ENCODE results near the gene CHST6. TPM values are rescaled to one million over a fixed set of nuclear protein-coding genes. Genes with fewer than 3 reads are reported as not detected.
"Not testable (repeated sequence)": the region's sequence is repeated elsewhere in the genome, so short reads cannot be mapped to it uniquely, and the experiment has no call there.

CHST6 gene
- total and polyA plus RNA-seq, 2 donors (not counting 1 experiment from before 2014, with no cell fraction given) = 0.17 TPM; not detected in 1

GRCh38 chr16:75501359-75501758 lies 6.1 kb upstream of the CHST6 start:
- TF ChIP-seq CTCF (IDR thresholded peaks at IDR 0.05) (no peak), EZH2 (IDR thresholded peaks at IDR 0.05; ENCODE audit: borderline replicate concordance, insufficient read depth, low read depth, low read length, poor library complexity, severe bottlenecking) (no peak)
- peaks cover 0 to 2% (median under 1%) of the 10 kb centered on the region in 4 experiments for H3K27me3 ChIP-seq (replicated peaks in 1 of 4; ENCODE audit: control extremely low read depth in 1 of 4, control insufficient read depth in 3 of 4, insufficient read depth in 4 of 4, low read length in 3 of 4)
- H4K20me1 ChIP-seq (ENCODE audit: control insufficient read depth, insufficient read depth, low read length, poor library complexity, severe bottlenecking) = no peaks in the 10 kb centered on the region
- intact Hi-C loops (cut with micrococcal nuclease) = no loop called here
- H2AFZ ChIP-seq (ENCODE audit: insufficient read depth, low read depth, low read length, poor library complexity, severe bottlenecking) = no peak overlapping the region
- no peaks in the 10 kb centered on the region for H3K36me3 ChIP-seq (replicated peaks in 1 of 2; ENCODE audit: control extremely low read depth in 1 of 2, control insufficient read depth in 1 of 2, extremely low read depth in 1 of 2, insufficient read depth in 2 of 2, low read length in 1 of 2)
- H3K9me3 ChIP-seq (ENCODE audit: control extremely low read depth in 1 of 3, control insufficient read depth in 2 of 3, insufficient read depth in 1 of 3, low read length in 2 of 3) = no peaks in the 10 kb centered on the region
- Mint-ChIP-seq H3K9me3 (ENCODE audit: insufficient read depth) (no peaks in the 10 kb centered on the region), H3K27me3 (peaks cover 14% of the 10 kb centered on the region), H3K4me1 (no peaks in the 10 kb centered on the region), H3K4me3 (no peak overlapping the region), H3K27ac (no peak overlapping the region)
- ChIA-PET CTCF (no interaction called here), POLR2A (no interaction called here)
- H3K4me3 ChIP-seq (ENCODE audit: control extremely low read depth in 1 of 5, extremely low read depth in 1 of 5, insufficient read depth in 1 of 5, low read depth in 2 of 5, low read length in 4 of 5) = no peak overlapping the region
- ATAC-seq (ENCODE audit: low read depth) = no peak
- DNase-seq = no peak
- H3K4me2 ChIP-seq (replicated peaks; ENCODE audit: low read depth, low read length, poor library complexity, severe bottlenecking) = no peak overlapping the region
- H3K79me2 ChIP-seq (ENCODE audit: control insufficient read depth, insufficient read depth, low read length) = no peaks in the 10 kb centered on the region
- no peak overlapping the region for H3K9ac ChIP-seq (ENCODE audit: low read length)
- no peak overlapping the region for H3K27ac ChIP-seq (ENCODE audit: low read length in 2 of 2)
- no CpG with 5 or more reads among the region's 5 CpGs for whole genome bisulfite sequencing (ENCODE audit: insufficient coverage)
- no peaks in the 10 kb centered on the region for H3K4me1 ChIP-seq (ENCODE audit: control insufficient read depth in 2 of 2, insufficient read depth in 2 of 2, low read length in 2 of 2)

GRCh38 chr16:75498605-75499322 lies 3.5 kb upstream of the CHST6 start:
- CTCF ChIA-PET; H3K9me3 Mint-ChIP-seq (ENCODE audit: insufficient read depth); H3K27ac Mint-ChIP-seq; H3K4me1 Mint-ChIP-seq; H2AFZ ChIP-seq (ENCODE audit: insufficient read depth, low read depth, low read length, poor library complexity, severe bottlenecking); H3K4me3 Mint-ChIP-seq; DNase-seq; H3K27ac ChIP-seq (ENCODE audit: low read length in 2 of 2); intact Hi-C loops (cut with micrococcal nuclease); H3K4me2 ChIP-seq (replicated peaks; ENCODE audit: low read depth, low read length, poor library complexity, severe bottlenecking); H3K4me3 ChIP-seq (ENCODE audit: control extremely low read depth in 1 of 5, extremely low read depth in 1 of 5, insufficient read depth in 1 of 5, low read depth in 2 of 5, low read length in 4 of 5); H3K9ac ChIP-seq (ENCODE audit: low read length); H4K20me1 ChIP-seq (ENCODE audit: control insufficient read depth, insufficient read depth, low read length, poor library complexity, severe bottlenecking); H3K79me2 ChIP-seq (ENCODE audit: control insufficient read depth, insufficient read depth, low read length); H3K9me3 ChIP-seq (ENCODE audit: control extremely low read depth in 1 of 3, control insufficient read depth in 2 of 3, insufficient read depth in 1 of 3, low read length in 2 of 3); ATAC-seq (ENCODE audit: low read depth); H3K36me3 ChIP-seq (replicated peaks in 1 of 2; ENCODE audit: control extremely low read depth in 1 of 2, control insufficient read depth in 1 of 2, extremely low read depth in 1 of 2, insufficient read depth in 2 of 2, low read length in 1 of 2): not testable (repeated sequence)
- peaks cover 25% of the 10 kb centered on the region for H3K27me3 Mint-ChIP-seq
- Histone ChIP-seq H3K27me3 (replicated peaks in 1 of 4; ENCODE audit: control extremely low read depth in 1 of 4, control insufficient read depth in 3 of 4, insufficient read depth in 4 of 4, low read length in 3 of 4) (peaks cover 0 to 16% (median 6%) of the 10 kb centered on the region in 4 experiments), H3K4me1 (ENCODE audit: control insufficient read depth in 2 of 2, insufficient read depth in 2 of 2, low read length in 2 of 2) (peaks cover 7 to 11% of the 10 kb centered on the region in 2 donors)
- POLR2A ChIA-PET = interaction anchor here (0.5 kb wide), 1 partner anchor 150 kb away, joined by 5 read pairs; no protein-coding TSS in a partner anchor
- no CpG with 5 or more reads among the region's 13 CpGs for WGBS (ENCODE audit: insufficient coverage)

Data from B cell (primary cell).